Thyroid gland (tissue), 4 donors: ENCODE data around the gene TMCC2. TPM values are rescaled to one million over a fixed set of nuclear protein-coding genes. Genes with fewer than 3 reads are reported as not detected.

Source experiments
- DNase-seq, 2 donors: peaks; one replicate each; pipeline ENCODE4 v3.0.0-alpha.2; 2019
- H3K27ac ChIP-seq, 3 donors: fragments of 200-600 bp; sonication (generic); 1 replicate in 2 of 3; 2 replicates in 1 of 3; pipeline ENCODE4 v1.5.1; 2016 to 2019; ENCODE audit warnings: mild to moderate bottlenecking in 1 of 3, moderate library complexity in 1 of 3
- H3K27me3 ChIP-seq: fragments of 200-600 bp; sonication (generic); one replicate; pipeline ENCODE4 v1.5.1; 2019
- H3K36me3 ChIP-seq, 2 donors: fragments of 200-600 bp; sonication (generic); one replicate each; pipeline ENCODE4 v1.5.1; 2016 to 2019
- H3K4me1 ChIP-seq, 2 donors: fragments of 200-600 bp; sonication (generic); one replicate each; pipeline ENCODE4 v1.5.1; 2017 to 2019
- H3K4me3 ChIP-seq, 3 donors: fragments of 200-600 bp; sonication (generic); replicated peaks in 1 of 3; 1 replicate in 2 of 3; 2 replicates in 1 of 3; pipeline ENCODE4 v1.5.1; 2016; ENCODE audit warnings: mild to moderate bottlenecking in 1 of 3
- H3K9me3 ChIP-seq: fragments of 200-600 bp; sonication (generic); one replicate; pipeline ENCODE4 v1.5.1; 2017
- CTCF ChIP-seq, 6 experiments: fragments of 200-600 bp in 3 of 6; fragments of 450-650 bp in 3 of 6; sonication (generic) in 3 of 6; IDR thresholded peaks; one replicate each; pipeline ENCODE4 v1.5.1; 2016 to 2019; ENCODE audit warnings: antibody characterized with exemption in 6 of 6, mild to moderate bottlenecking in 2 of 6, inconsistent platforms in 1 of 6, moderate library complexity in 1 of 6
- POLR2A ChIP-seq, 2 donors: fragments of 450-650 bp; IDR thresholded peaks; one replicate each; pipeline ENCODE4 v1.6.1; 2017; ENCODE audit warnings: antibody characterized with exemption in 2 of 2, mild to moderate bottlenecking in 2 of 2, moderate library complexity in 1 of 2
- WGBS, 2 donors: methylation state at CpG; one replicate each; pipeline ENCODE4 v1.1.5; 2017; 5-methylcytosine and 5-hydroxymethylcytosine counted together
- intact Hi-C: fragments of 100-400 bp; cut with DNase I; formaldehyde crosslinking; loops from one replicate; pipeline ENCODE4 v1.15.1; 2023
- total RNA-seq, 4 donors: library from RNA; depleted of rRNA; stranded (reverse); fragments of >200 nt; gene quantifications; one replicate each; pipeline ENCODE4 v1.2.3, GENCODE V29; 2016

TMCC2 gene
- total RNA-seq, 4 donors from 2014 or later, result 2.3 to 3.6 (median 3.1) TPM

- DNase-seq, result no peak
- no peaks in the 10 kb centered on the region for H3K36me3 ChIP-seq
- intact Hi-C loops, result no loop called here
- H3K27ac ChIP-seq, result no peak overlapping the region
- TF ChIP-seq CTCF (IDR thresholded peaks at IDR 0.05), result no peak
- TF ChIP-seq POLR2A (IDR thresholded peaks at IDR 0.05), result no peak
- 81 to 87% methylated on average over 12 of the region's 12 CpGs for WGBS, 2 donors
- peaks cover 3 to 12% of the 10 kb centered on the region in 2 donors for H3K4me1 ChIP-seq
- no peak overlapping the region for H3K4me3 ChIP-seq
- H3K9me3 ChIP-seq, result no peaks in the 10 kb centered on the region
- no peaks in the 10 kb centered on the region for H3K27me3 ChIP-seq
Observed at GRCh38 chr1:205237526-205238484, 10.1 kb downstream of the TMCC2 start.

- intact Hi-C loops, result no loop called here
- H3K9me3 ChIP-seq, result no peaks in the 10 kb centered on the region
- DNase-seq, result no peak
- 75 to 78% methylated on average over 3 of the region's 3 CpGs for WGBS, 2 donors
- peaks cover 3 to 12% of the 10 kb centered on the region in 2 donors for H3K4me1 ChIP-seq
- no peak overlapping the region for H3K4me3 ChIP-seq
- H3K27me3 ChIP-seq, result no peaks in the 10 kb centered on the region
- TF ChIP-seq POLR2A (IDR thresholded peaks at IDR 0.05) (no peak), CTCF (IDR thresholded peaks at IDR 0.05) (no peak)
- no peak overlapping the region for H3K27ac ChIP-seq
- no peaks in the 10 kb centered on the region for H3K36me3 ChIP-seq
Observed at GRCh38 chr1:205239078-205239477, 11.3 kb downstream of the TMCC2 start.

- H3K9me3 ChIP-seq, result no peaks in the 10 kb centered on the region
- no peaks in the 10 kb centered on the region for H3K27me3 ChIP-seq
- no peak for DNase-seq
- intact Hi-C loops, result no loop called here
- H3K36me3 ChIP-seq, result no peaks in the 10 kb centered on the region
- no peak overlapping the region for H3K27ac ChIP-seq
- TF ChIP-seq POLR2A (IDR thresholded peaks at IDR 0.05) (no peak), CTCF (IDR thresholded peaks at IDR 0.05) (no peak)
- peaks cover 3 to 11% of the 10 kb centered on the region in 2 donors for H3K4me1 ChIP-seq
- 78 to 79% methylated on average over 4 to 6 of the region's 6 CpGs for WGBS, 2 donors
- H3K4me3 ChIP-seq, result no peak overlapping the region
Observed at GRCh38 chr1:205240118-205240517, 12.4 kb downstream of the TMCC2 start.

GRCh38 chr1:205240569-205240968, 12.8 kb downstream of the TMCC2 start:
- intact Hi-C loops, result no loop called here
- H3K36me3 ChIP-seq, result no peaks in the 10 kb centered on the region
- peaks cover under 1 to 6% of the 10 kb centered on the region in 2 donors for H3K4me1 ChIP-seq
- H3K9me3 ChIP-seq, result no peaks in the 10 kb centered on the region
- TF ChIP-seq POLR2A (IDR thresholded peaks at IDR 0.05) (no peak), CTCF (IDR thresholded peaks at IDR 0.05) (no peak)
- H3K27ac ChIP-seq, result no peak overlapping the region
- WGBS, 2 donors, result 91 to 100% methylated on average over 3 of the region's 3 CpGs
- H3K27me3 ChIP-seq, result no peaks in the 10 kb centered on the region
- DNase-seq, result no peak
- H3K4me3 ChIP-seq, result no peak overlapping the region

- no peak for DNase-seq
- Histone ChIP-seq H3K9me3 (no peaks in the 10 kb centered on the region), H3K27me3 (no peaks in the 10 kb centered on the region), H3K27ac (no peak overlapping the region), H3K36me3 (no peaks in the 10 kb centered on the region), H3K4me3 (no peak overlapping the region), H3K4me1 (peaks cover 4 to 8% of the 10 kb centered on the region in 2 donors)
- TF ChIP-seq CTCF (IDR thresholded peaks at IDR 0.05), result no peak
- TF ChIP-seq POLR2A (IDR thresholded peaks at IDR 0.05), result no peak
- intact Hi-C loops, result no loop called here
- WGBS, 2 donors, result 92% methylated on average over 18 to 28 of the region's 36 CpGs
Observed at GRCh38 chr1:205241366-205242030, 13.8 kb downstream of the TMCC2 start.
